Vagina (tissue), 2 donors: ENCODE results near the gene SMURF2. TPM values are rescaled to one million over a fixed set of nuclear protein-coding genes. Genes with fewer than 3 reads are reported as not detected.

Experiments used
- DNase-seq, 2 donors: peaks; one replicate each; pipeline ENCODE4 v3.0.0-alpha.2; 2017; ENCODE audit errors: extremely low spot score in 2 of 2
- H3K27ac ChIP-seq: fragments of 200-600 bp; sonication (generic); one replicate; pipeline ENCODE4 v1.5.1; 2019
- H3K27me3 ChIP-seq: fragments of 200-600 bp; sonication (generic); one replicate; pipeline ENCODE4 v1.5.1; 2019
- H3K36me3 ChIP-seq, 2 donors: fragments of 200-600 bp; sonication (generic); one replicate each; pipeline ENCODE4 v1.5.1; 2017 to 2019
- H3K4me1 ChIP-seq: fragments of 200-600 bp; sonication (generic); one replicate; pipeline ENCODE4 v1.5.1; 2019
- H3K4me3 ChIP-seq, 2 donors: fragments of 200-600 bp; sonication (generic); 1 replicate in 1 of 2; 2 replicates in 1 of 2; pipeline ENCODE4 v1.5.1; 2016 to 2019
- H3K9me3 ChIP-seq: fragments of 200-600 bp; sonication (generic); one replicate; pipeline ENCODE4 v1.5.1; 2019
- CTCF ChIP-seq, 3 experiments: fragments of 450-650 bp in 2 of 3; fragments of 200-600 bp in 1 of 3; sonication (generic) in 1 of 3; IDR thresholded peaks; one replicate each; pipeline ENCODE4 v1.5.1; 2017 to 2019; ENCODE audit warnings: antibody characterized with exemption in 3 of 3, mild to moderate bottlenecking in 2 of 3, moderate library complexity in 2 of 3
- POLR2A ChIP-seq, 2 donors: fragments of 450-650 bp; IDR thresholded peaks; one replicate each; pipeline ENCODE4 v1.6.1; 2017; ENCODE audit warnings: antibody characterized with exemption in 2 of 2, mild to moderate bottlenecking in 2 of 2, moderate library complexity in 2 of 2
- POLR2AphosphoS5 ChIP-seq, 2 donors: sonication (generic); formaldehyde crosslinking; IDR thresholded peaks; one replicate each; pipeline ENCODE4 v1.9.0; 2017; ENCODE audit warnings: antibody characterized with exemption in 2 of 2, mild to moderate bottlenecking in 2 of 2, low read depth in 1 of 2; ENCODE audit not compliant: insufficient read depth in 1 of 2
- intact Hi-C: fragments of 100-400 bp; cut with DNase I; formaldehyde crosslinking; loops from one replicate; pipeline ENCODE4 v1.15.1; 2023
- total RNA-seq: library from RNA; depleted of rRNA; stranded (reverse); fragments of >200 nt; gene quantifications from one replicate; pipeline ENCODE4 v1.2.3, GENCODE V29; 2016

The SMURF2 gene
- total RNA-seq, 1 donor from 2014 or later: 19.9 TPM

- Histone ChIP-seq H3K9me3 (no peaks in the 10 kb centered on the region), H3K27me3 (no peaks in the 10 kb centered on the region), H3K4me3 (peak overlapping the region; percentile 76 to 89), H3K4me1 (peaks cover 73% of the 10 kb centered on the region), H3K36me3 (peaks cover 14 to 56% of the 10 kb centered on the region in 2 donors), H3K27ac (peak overlapping the region; percentile 99)
- no peak for DNase-seq
- intact Hi-C loops: no loop called here
- TF ChIP-seq POLR2A (IDR thresholded peaks at IDR 0.05): no peak
- TF ChIP-seq POLR2AphosphoS5 (IDR thresholded peaks at IDR 0.05; ENCODE audit: insufficient read depth in 1 of 2, low read depth in 1 of 2): no peak
- no peak for TF ChIP-seq CTCF (IDR thresholded peaks at IDR 0.05)
These were observed 158.0 kb downstream of the SMURF2 start for GRCh38 chr17:64503821-64504768.

- peak overlapping the region in 1 of 2 donors; percentile 76 for H3K4me3 ChIP-seq
These were observed 158.8 kb downstream of the SMURF2 start for GRCh38 chr17:64503341-64503740.

GRCh38 chr17:64502809-64503208 is 159.3 kb downstream of the SMURF2 start:
- peaks cover 14 to 69% of the 10 kb centered on the region in 2 donors for H3K36me3 ChIP-seq
- DNase-seq: no peak
- intact Hi-C loops: no loop called here
- peaks cover 70% of the 10 kb centered on the region for H3K4me1 ChIP-seq
- no peak overlapping the region for H3K27ac ChIP-seq
- H3K4me3 ChIP-seq: no peak overlapping the region
- H3K27me3 ChIP-seq: no peaks in the 10 kb centered on the region
- TF ChIP-seq CTCF (IDR thresholded peaks at IDR 0.05): no peak
- TF ChIP-seq POLR2A (IDR thresholded peaks at IDR 0.05): no peak
- TF ChIP-seq POLR2AphosphoS5 (IDR thresholded peaks at IDR 0.05; ENCODE audit: insufficient read depth in 1 of 2, low read depth in 1 of 2): no peak
- H3K9me3 ChIP-seq: no peaks in the 10 kb centered on the region

More at GRCh38 chr17:64503341-64503740, 158.8 kb downstream of the SMURF2 start:
- intact Hi-C loops: no loop called here
- Histone ChIP-seq H3K27me3 (no peaks in the 10 kb centered on the region), H3K9me3 (no peaks in the 10 kb centered on the region), H3K27ac (peak overlapping the region; percentile 99), H3K4me1 (peaks cover 70% of the 10 kb centered on the region), H3K36me3 (peaks cover 14 to 64% of the 10 kb centered on the region in 2 donors)
- TF ChIP-seq POLR2AphosphoS5 (IDR thresholded peaks at IDR 0.05; ENCODE audit: insufficient read depth in 1 of 2, low read depth in 1 of 2) (no peak), CTCF (IDR thresholded peaks at IDR 0.05) (no peak), POLR2A (IDR thresholded peaks at IDR 0.05) (no peak)
- DNase-seq: no peak

GRCh38 chr17:64502021-64502420 is 160.1 kb downstream of the SMURF2 start:
- intact Hi-C loops: no loop called here
- Histone ChIP-seq H3K9me3 (no peaks in the 10 kb centered on the region), H3K27me3 (no peaks in the 10 kb centered on the region), H3K36me3 (peaks cover 14 to 73% of the 10 kb centered on the region in 2 donors), H3K4me1 (peaks cover 74% of the 10 kb centered on the region), H3K27ac (no peak overlapping the region), H3K4me3 (no peak overlapping the region)
- TF ChIP-seq POLR2AphosphoS5 (IDR thresholded peaks at IDR 0.05; ENCODE audit: insufficient read depth in 1 of 2, low read depth in 1 of 2): no peak
- no peak for TF ChIP-seq POLR2A (IDR thresholded peaks at IDR 0.05)
- TF ChIP-seq CTCF (IDR thresholded peaks at IDR 0.05): no peak
- DNase-seq: no peak
